ENCODE data around the gene SYNDIG1L. TPM values are rescaled to one million over a fixed set of nuclear protein-coding genes. Genes with fewer than 3 reads are reported as not detected.
"Not testable (repeated sequence)": the region's sequence is repeated elsewhere in the genome, so short reads cannot be mapped to it uniquely, and the experiment has no call there.

Gene SYNDIG1L
- total RNA-seq, 1 donor from 2014 or later = 1.6 TPM

DNA sequence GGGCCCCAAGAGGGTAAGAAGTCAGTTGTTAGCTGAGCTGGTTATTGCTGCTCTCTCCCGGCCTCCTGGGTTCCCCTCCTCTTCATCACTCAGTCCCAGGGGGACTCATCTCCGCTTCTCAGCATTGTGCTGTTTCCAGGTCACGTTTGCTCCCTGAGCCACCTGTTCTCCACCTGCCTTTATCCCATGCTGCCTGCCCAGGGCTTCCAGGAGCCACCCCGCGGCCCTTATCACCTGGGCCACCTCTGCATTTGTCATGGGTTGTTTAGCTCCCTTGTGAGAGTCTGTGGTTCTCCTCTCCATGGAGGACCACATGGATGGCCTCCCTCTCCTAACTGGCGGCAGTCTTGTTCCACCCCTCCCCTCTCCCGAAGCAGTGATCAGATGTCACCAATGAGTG is 36.0 kb downstream of the SYNDIG1L start:
- H3K27ac ChIP-seq = no peak overlapping the region
- H3K4me1 ChIP-seq = no peaks in the 10 kb centered on the region
- no peaks in the 10 kb centered on the region for H3K9me3 ChIP-seq
- no peak for ATAC-seq
- TF ChIP-seq, protein P1, sequence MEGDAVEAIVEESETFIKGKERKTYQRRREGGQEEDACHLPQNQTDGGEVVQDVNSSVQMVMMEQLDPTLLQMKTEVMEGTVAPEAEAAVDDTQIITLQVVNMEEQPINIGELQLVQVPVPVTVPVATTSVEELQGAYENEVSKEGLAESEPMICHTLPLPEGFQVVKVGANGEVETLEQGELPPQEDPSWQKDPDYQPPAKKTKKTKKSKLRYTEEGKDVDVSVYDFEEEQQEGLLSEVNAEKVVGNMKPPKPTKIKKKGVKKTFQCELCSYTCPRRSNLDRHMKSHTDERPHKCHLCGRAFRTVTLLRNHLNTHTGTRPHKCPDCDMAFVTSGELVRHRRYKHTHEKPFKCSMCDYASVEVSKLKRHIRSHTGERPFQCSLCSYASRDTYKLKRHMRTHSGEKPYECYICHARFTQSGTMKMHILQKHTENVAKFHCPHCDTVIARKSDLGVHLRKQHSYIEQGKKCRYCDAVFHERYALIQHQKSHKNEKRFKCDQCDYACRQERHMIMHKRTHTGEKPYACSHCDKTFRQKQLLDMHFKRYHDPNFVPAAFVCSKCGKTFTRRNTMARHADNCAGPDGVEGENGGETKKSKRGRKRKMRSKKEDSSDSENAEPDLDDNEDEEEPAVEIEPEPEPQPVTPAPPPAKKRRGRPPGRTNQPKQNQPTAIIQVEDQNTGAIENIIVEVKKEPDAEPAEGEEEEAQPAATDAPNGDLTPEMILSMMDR (IDR thresholded peaks at IDR 0.05) = no peak
- H3K36me3 ChIP-seq = no peaks in the 10 kb centered on the region
- H3K27me3 ChIP-seq (ENCODE audit: low read depth) = no peaks in the 10 kb centered on the region
- no peak overlapping the region for H3K4me3 ChIP-seq
- DNase-seq = no peak
- intact Hi-C loops (cut with DNase I) = no loop called here

- intact Hi-C loops (cut with DNase I) = no loop called here
- H3K36me3 ChIP-seq = no peaks in the 10 kb centered on the region
- TF ChIP-seq, protein P1 (IDR thresholded peaks at IDR 0.05) = no peak
- H3K9me3 ChIP-seq = no peaks in the 10 kb centered on the region
- ATAC-seq (no peak), DNase-seq (no peak)
- H3K27me3 ChIP-seq (ENCODE audit: low read depth) = no peaks in the 10 kb centered on the region
- H3K4me1 ChIP-seq = no peaks in the 10 kb centered on the region
- H3K27ac ChIP-seq = no peak overlapping the region
- no peak overlapping the region for H3K4me3 ChIP-seq
Measured at GRCh38 chr14:74382231-74382630, 43.8 kb downstream of the SYNDIG1L start.

- DNase-seq; H3K9me3 ChIP-seq; H3K4me3 ChIP-seq; H3K4me1 ChIP-seq; intact Hi-C loops (cut with DNase I); H3K27me3 ChIP-seq (ENCODE audit: low read depth); H3K27ac ChIP-seq; ATAC-seq; H3K36me3 ChIP-seq: not testable (repeated sequence)
Measured at GRCh38 chr14:74381571-74381970, 44.4 kb downstream of the SYNDIG1L start.

GRCh38 chr14:74380845-74381244 is 45.2 kb downstream of the SYNDIG1L start:
- TF ChIP-seq, protein P1 (IDR thresholded peaks at IDR 0.05) = no peak
- intact Hi-C loops (cut with DNase I) = no loop called here
- Histone ChIP-seq H3K27ac (no peak overlapping the region), H3K4me1 (no peaks in the 10 kb centered on the region), H3K36me3 (no peaks in the 10 kb centered on the region), H3K4me3 (no peak overlapping the region), H3K27me3 (ENCODE audit: low read depth) (no peaks in the 10 kb centered on the region), H3K9me3 (no peaks in the 10 kb centered on the region)
- DNase-seq (no peak), ATAC-seq (no peak)

DNA sequence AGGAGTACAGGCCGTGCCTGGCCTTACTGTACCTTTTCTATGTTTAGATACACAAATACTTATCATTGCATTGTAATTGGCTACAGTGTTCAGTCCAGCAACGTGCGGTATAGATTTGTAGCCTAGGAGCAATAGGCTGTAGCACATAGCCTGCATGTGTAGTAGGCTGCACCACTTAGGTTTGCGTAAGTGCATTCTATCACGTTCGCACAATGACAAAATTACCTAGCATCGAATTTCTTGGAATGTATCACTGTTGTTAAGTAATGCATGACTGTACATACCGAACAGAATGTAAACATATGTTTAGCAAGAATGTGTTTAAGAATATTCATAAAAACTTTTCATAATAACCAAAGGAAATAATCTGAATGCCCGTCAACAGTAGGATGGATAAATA is 45.8 kb downstream of the SYNDIG1L start:
- H3K36me3 ChIP-seq = no peaks in the 10 kb centered on the region
- no peak for ATAC-seq
- no peak for DNase-seq
- no peaks in the 10 kb centered on the region for H3K9me3 ChIP-seq
- H3K4me1 ChIP-seq = no peaks in the 10 kb centered on the region
- H3K4me3 ChIP-seq = no peak overlapping the region
- TF ChIP-seq, protein P1 (IDR thresholded peaks at IDR 0.05) = no peak
- intact Hi-C loops (cut with DNase I) = no loop called here
- H3K27ac ChIP-seq = no peak overlapping the region
- H3K27me3 ChIP-seq (ENCODE audit: low read depth) = no peaks in the 10 kb centered on the region

DNA sequence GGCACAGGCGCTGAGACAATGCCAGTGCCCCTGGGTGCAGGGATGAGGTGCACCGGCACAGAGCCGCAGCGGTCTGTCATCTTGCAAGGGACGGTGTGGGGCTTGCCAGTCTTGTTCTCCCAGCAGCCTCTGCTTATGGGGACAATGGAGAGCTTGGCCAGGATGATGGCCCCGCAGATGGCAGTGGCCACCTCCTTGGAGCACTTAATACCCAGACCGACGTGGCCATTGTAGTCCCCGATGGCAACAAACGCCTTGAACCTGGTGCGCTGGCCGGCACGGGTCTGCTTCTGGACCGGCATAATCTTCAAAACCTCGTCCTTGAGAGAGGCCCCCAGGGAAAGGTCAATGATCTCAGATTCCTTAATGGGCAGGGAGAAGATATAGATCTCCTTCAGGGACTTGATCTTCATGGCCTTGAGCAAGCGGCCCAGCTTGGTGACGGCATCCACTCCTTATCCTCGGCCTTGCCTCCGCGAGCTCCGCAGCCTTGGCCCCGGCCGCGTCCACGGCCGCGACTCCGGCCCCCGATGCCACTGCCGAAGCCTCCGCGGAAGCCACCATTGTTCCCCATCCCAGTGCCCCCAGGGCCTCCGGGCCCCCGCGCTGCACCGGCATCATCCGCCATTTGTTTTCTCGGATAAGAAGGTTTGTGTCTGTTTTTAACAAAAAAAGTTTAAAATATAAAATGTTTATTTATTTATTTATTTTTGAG is 47.9 kb downstream of the SYNDIG1L start:
- ATAC-seq = no peak
- no peaks in the 10 kb centered on the region for H3K27me3 ChIP-seq (ENCODE audit: low read depth)
- H3K9me3 ChIP-seq = no peaks in the 10 kb centered on the region
- H3K36me3 ChIP-seq = no peaks in the 10 kb centered on the region
- no peak overlapping the region for H3K27ac ChIP-seq
- TF ChIP-seq, protein P1 (IDR thresholded peaks at IDR 0.05) = no peak
- no peak for DNase-seq
- intact Hi-C loops (cut with DNase I) = no loop called here
- no peak overlapping the region for H3K4me3 ChIP-seq
- H3K4me1 ChIP-seq = no peaks in the 10 kb centered on the region

Measured in lower lobe of right lung (tissue), 2 donors.